ENCODE measurements around the gene GAL3ST3. TPM values are rescaled to one million over a fixed set of nuclear protein-coding genes. Genes with fewer than 3 reads are reported as not detected.
A peak's percentile ranks its signal among the peaks of the same experiment; 100 is the strongest.
"Not testable (repeated sequence)": the region's sequence is repeated elsewhere in the genome, so short reads cannot be mapped to it uniquely, and the experiment has no call there.

The GAL3ST3 gene
- total and polyA plus RNA-seq, 12 donors: 0.07 to 4.6 (median 2.1) TPM

- Histone ChIP-seq H3K27ac (no peak within 1 kb of the TSS), H3K27me3 (peaks cover 0 to 17% (median 7%) of the 10 kb centered on the region in 7 donors), H3K36me3 (no peaks in the 10 kb centered on the region), H3K4me1 (peaks cover 0 to 18% (median 8%) of the 10 kb centered on the region in 9 donors), H3K4me3 (no peak within 1 kb of the TSS), H3K9me3 (no peaks in the 10 kb centered on the region)
- WGBS, 2 donors: 89 to 91% methylated on average over 18 of the region's 18 CpGs
- intact Hi-C loops (cut with DNase I): no loop called here
- DNase-seq (no peak), ATAC-seq (no peak)
- TF ChIP-seq CTCF (IDR thresholded peaks at IDR 0.05): no peak
These were observed 22.9 kb downstream of the GAL3ST3 start, which contains the start of gene CATSPER1 for GRCh38 chr11:66026017-66026529. TSS of gene CATSPER1 (minus strand) at chr11:66026479. CDS start at chr11:66026379, 100 bp downstream.

- Histone ChIP-seq H3K27me3 (peaks cover 0 to 12% (median 7%) of the 10 kb centered on the region in 7 donors), H3K4me1 (peaks cover 0 to 26% (median 8%) of the 10 kb centered on the region in 9 donors)
- WGBS, 2 donors: 72 to 83% methylated on average over 5 of the region's 5 CpGs
- H3K36me3 ChIP-seq; H3K4me3 ChIP-seq; H3K27ac ChIP-seq; intact Hi-C loops (cut with DNase I); DNase-seq; H3K9me3 ChIP-seq; ATAC-seq: not testable (repeated sequence)
These were observed 25.8 kb downstream of the GAL3ST3 start for GRCh38 chr11:66023186-66023440.

- DNase-seq (peak; percentile 65 to 81), ATAC-seq (peak; percentile 62 to 87 (median 85))
- peaks cover 0 to 9% (median 7%) of the 10 kb centered on the region in 7 donors for H3K27me3 ChIP-seq
- intact Hi-C loops (cut with DNase I): no loop called here
- no peak overlapping the region for H3K27ac ChIP-seq
- H3K4me1 ChIP-seq: peaks cover 0 to 26% (median 8%) of the 10 kb centered on the region in 9 donors
- peak overlapping the region in 7 of 10 donors; percentile 4 to 29 (median 17) for H3K4me3 ChIP-seq
- peak; percentile 89 to 98 (median 95) for TF ChIP-seq CTCF (IDR thresholded peaks at IDR 0.05)
- 20% methylated on average over 45 to 46 of the region's 46 CpGs for WGBS, 2 donors
- no peaks in the 10 kb centered on the region for H3K36me3 ChIP-seq
- H3K9me3 ChIP-seq: no peaks in the 10 kb centered on the region
These were observed 26.4 kb downstream of the GAL3ST3 start for GRCh38 chr11:66022401-66023185.

- peaks cover 0 to 9% (median 7%) of the 10 kb centered on the region in 7 donors for H3K27me3 ChIP-seq
- no peaks in the 10 kb centered on the region for H3K9me3 ChIP-seq
- peaks cover 1 to 26% (median 11%) of the 10 kb centered on the region in 9 donors for H3K4me1 ChIP-seq
- peak overlapping the region in 1 of 10 donors; percentile 66 for H3K27ac ChIP-seq
- intact Hi-C loops (cut with DNase I): no loop called here
- peak overlapping the region in 1 of 10 donors; percentile 18 for H3K4me3 ChIP-seq
- DNase-seq (no peak), ATAC-seq (peak in 1 of 8 donors; percentile 40)
- WGBS, 2 donors: 86 to 88% methylated on average over 22 to 25 of the region's 25 CpGs
- no peaks in the 10 kb centered on the region for H3K36me3 ChIP-seq
- TF ChIP-seq CTCF (IDR thresholded peaks at IDR 0.05): no peak
These were observed 28.2 kb downstream of the GAL3ST3 start for GRCh38 chr11:66020618-66021357.

Measured in heart right ventricle (tissue), 16 donors.